Osteocyte (in vitro differentiated cells): ENCODE results near the gene YWHAH. TPM values are rescaled to one million over a fixed set of nuclear protein-coding genes. Genes with fewer than 3 reads are reported as not detected.

Experiments
- DNase-seq: peaks from one replicate; pipeline ENCODE4 v3.0.0; 2021; ENCODE audit warnings: mixed read lengths; ENCODE audit not compliant: unreplicated experiment; ENCODE audit errors: extremely low spot score
- H3K27ac Mint-ChIP-seq: one replicate; pipeline ENCODE4 v1.8.0; 2021; ENCODE audit warnings: mild to moderate bottlenecking, mixed read lengths; ENCODE audit not compliant: unreplicated experiment
- H3K27me3 Mint-ChIP-seq: one replicate; pipeline ENCODE4 v1.8.0; 2021; ENCODE audit warnings: mixed read lengths; ENCODE audit not compliant: unreplicated experiment
- H3K36me3 Mint-ChIP-seq: one replicate; pipeline ENCODE4 v1.8.0; 2021; ENCODE audit warnings: mixed read lengths; ENCODE audit not compliant: unreplicated experiment
- H3K4me1 Mint-ChIP-seq: one replicate; pipeline ENCODE4 v1.8.0; 2021; ENCODE audit warnings: mixed read lengths; ENCODE audit not compliant: unreplicated experiment
- H3K4me3 Mint-ChIP-seq: one replicate; pipeline ENCODE4 v1.8.0; 2021; ENCODE audit warnings: mild to moderate bottlenecking, moderate library complexity, mixed read lengths; ENCODE audit not compliant: unreplicated experiment
- H3K9me3 Mint-ChIP-seq: one replicate; pipeline ENCODE4 v1.8.0; 2021; ENCODE audit warnings: mixed read lengths; ENCODE audit not compliant: unreplicated experiment
- total RNA-seq: library from RNA; stranded (reverse); gene quantifications from 2 replicates; pipeline ENCODE4 v1.2.1, GENCODE V29; 2021
- TF ChIP-seq, protein P1 (sequence below): fragments of 200-600 bp; sonication (generic); IDR thresholded peaks from 2 replicates; pipeline ENCODE4 v1.5.0; 2021; ENCODE audit warnings: antibody characterized with exemption, mild to moderate bottlenecking, moderate library complexity

The YWHAH gene
- total RNA-seq, 1 donor from 2014 or later, result 150 TPM

DNA sequence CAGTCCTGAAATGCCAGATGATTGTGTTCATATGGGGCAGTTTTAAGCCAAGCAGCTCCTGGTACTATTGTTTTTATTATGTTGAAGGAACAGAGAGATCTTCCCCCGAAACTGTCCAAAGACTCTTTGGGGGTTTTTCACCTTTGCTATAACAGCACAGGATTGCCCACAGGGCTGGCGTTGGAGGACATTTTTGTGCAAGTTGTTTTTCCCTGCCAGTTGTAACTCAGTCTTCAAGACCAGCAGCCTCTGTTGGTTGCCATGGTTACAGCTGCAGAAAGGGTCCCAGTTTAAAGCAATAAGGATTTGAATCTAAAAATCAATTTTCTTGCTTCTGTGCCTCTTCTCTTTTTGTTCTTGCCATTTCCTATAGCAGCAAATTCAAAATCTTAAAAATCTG lies 45.4 kb upstream of the YWHAH start:
- H3K4me3 Mint-ChIP-seq, result no peak overlapping the region
- no peaks in the 10 kb centered on the region for H3K9me3 Mint-ChIP-seq
- H3K36me3 Mint-ChIP-seq, result peaks cover 22% of the 10 kb centered on the region
- TF ChIP-seq, protein P1, sequence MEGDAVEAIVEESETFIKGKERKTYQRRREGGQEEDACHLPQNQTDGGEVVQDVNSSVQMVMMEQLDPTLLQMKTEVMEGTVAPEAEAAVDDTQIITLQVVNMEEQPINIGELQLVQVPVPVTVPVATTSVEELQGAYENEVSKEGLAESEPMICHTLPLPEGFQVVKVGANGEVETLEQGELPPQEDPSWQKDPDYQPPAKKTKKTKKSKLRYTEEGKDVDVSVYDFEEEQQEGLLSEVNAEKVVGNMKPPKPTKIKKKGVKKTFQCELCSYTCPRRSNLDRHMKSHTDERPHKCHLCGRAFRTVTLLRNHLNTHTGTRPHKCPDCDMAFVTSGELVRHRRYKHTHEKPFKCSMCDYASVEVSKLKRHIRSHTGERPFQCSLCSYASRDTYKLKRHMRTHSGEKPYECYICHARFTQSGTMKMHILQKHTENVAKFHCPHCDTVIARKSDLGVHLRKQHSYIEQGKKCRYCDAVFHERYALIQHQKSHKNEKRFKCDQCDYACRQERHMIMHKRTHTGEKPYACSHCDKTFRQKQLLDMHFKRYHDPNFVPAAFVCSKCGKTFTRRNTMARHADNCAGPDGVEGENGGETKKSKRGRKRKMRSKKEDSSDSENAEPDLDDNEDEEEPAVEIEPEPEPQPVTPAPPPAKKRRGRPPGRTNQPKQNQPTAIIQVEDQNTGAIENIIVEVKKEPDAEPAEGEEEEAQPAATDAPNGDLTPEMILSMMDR, result no peak
- no peaks in the 10 kb centered on the region for H3K27me3 Mint-ChIP-seq
- DNase-seq, result no peak
- H3K4me1 Mint-ChIP-seq, result peaks cover 4% of the 10 kb centered on the region
- no peak overlapping the region for H3K27ac Mint-ChIP-seq

DNA sequence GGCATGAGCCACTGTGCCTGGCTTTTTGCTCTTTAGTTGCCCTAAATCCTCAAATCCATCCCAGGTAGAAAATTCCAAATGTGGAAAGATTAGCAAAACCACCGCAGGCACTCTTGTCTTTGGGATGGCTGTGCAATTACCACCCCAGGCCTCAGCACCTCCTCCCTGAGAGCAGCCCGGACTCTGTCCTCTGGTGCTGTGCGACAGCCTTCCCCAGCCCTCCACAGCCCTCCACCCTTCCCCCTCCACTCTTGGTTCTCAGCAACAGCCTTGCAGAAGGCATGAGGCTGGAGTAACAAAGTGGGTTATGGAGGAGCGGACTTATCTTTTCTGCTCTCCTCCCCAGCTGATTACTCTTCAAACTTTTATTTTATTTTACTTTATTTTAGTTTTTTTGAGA lies 44.7 kb upstream of the YWHAH start:
- H3K27ac Mint-ChIP-seq, result no peak overlapping the region
- H3K27me3 Mint-ChIP-seq, result no peaks in the 10 kb centered on the region
- H3K4me3 Mint-ChIP-seq, result no peak overlapping the region
- DNase-seq, result no peak
- no peaks in the 10 kb centered on the region for H3K9me3 Mint-ChIP-seq
- TF ChIP-seq, protein P1, result no peak
- peaks cover 22% of the 10 kb centered on the region for H3K36me3 Mint-ChIP-seq
- H3K4me1 Mint-ChIP-seq, result peaks cover 4% of the 10 kb centered on the region

DNA sequence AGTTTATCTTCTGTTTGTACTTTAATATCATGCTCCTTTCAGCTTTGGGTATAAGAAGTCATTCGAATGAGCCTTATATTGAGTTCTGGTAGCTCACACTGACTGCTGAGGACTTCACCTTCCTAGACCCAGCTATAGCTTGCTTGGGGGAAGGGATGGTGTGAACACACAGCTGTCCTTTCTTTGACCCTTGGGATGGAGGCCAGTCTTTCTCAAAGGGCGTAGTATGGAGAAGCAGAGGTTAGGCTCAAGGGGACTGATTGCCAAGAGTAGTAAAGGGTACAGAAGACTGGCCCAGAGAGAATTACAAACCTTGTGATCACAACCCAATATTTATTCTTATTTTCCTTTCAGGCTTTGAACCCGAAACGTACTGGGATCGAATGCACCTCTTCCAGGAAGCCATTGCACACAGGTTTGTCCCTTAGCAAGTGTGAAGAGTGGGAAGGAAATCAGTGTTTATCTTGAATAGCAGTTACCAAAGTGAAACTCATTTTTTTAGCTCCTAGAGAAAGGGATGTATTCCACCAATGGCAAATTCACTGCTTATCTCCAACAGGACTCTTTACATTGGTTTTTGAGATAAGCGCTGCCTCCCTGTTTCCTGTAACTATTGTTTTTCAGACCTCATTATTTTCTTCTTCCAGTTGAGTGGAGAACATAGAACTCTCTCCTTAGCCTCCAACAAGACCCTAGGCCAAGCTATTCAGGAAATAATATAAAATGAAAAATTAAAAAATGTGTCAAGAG lies 42.8 kb upstream of the YWHAH start:
- TF ChIP-seq, protein P1, result no peak
- peaks cover 22% of the 10 kb centered on the region for H3K36me3 Mint-ChIP-seq
- H3K27ac Mint-ChIP-seq, result no peak overlapping the region

DNA sequence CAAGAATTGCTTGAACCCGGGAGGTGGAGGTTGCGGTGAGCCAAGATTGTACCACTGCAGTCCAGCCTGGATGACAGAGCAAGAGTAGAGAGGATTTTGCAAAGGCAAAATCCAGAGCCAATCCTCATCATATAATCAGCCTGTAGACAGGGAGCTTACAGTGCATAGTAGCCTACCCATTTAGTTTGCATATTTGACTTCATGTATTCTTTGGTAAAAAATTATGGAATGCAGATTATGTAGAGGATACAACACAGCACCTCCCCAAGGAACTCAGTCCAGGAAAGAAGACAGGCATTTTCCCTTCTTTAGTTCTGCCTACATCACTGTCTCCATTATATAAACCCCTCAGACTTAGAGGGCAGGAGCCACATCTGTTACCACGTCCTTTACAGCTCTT lies 39.7 kb upstream of the YWHAH start:
- no peak for DNase-seq
- Mint-ChIP-seq H3K9me3 (no peaks in the 10 kb centered on the region), H3K27ac (no peak overlapping the region), H3K4me3 (no peak overlapping the region), H3K4me1 (no peaks in the 10 kb centered on the region), H3K36me3 (peaks cover 28% of the 10 kb centered on the region), H3K27me3 (no peaks in the 10 kb centered on the region)
- TF ChIP-seq, protein P1, result no peak

More for the DNA sequence above, 42.8 kb upstream of the YWHAH start:
- no peak for DNase-seq
- no peak overlapping the region for H3K4me3 Mint-ChIP-seq
- peaks cover 4% of the 10 kb centered on the region for H3K4me1 Mint-ChIP-seq
- no peaks in the 10 kb centered on the region for H3K9me3 Mint-ChIP-seq
- H3K27me3 Mint-ChIP-seq, result no peaks in the 10 kb centered on the region

DNA sequence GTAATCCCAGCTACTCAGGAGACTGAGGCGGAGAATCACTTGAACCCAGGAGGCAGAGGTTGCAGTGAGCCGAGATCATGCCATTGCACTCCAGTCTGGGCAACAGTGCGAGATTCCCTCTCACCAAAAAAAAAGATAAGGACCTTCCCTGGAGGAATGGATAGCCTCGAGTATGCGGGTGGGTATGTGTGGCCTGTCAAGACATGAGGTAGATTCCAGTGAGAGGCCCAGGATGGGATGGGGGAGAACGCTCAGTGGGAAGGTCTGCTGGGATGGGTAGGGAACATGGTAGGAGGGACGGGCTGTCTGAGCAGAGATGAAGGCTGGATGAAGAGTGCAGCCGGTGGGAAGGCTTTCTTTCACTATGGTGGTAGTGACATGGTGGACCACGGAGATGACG lies 39.0 kb upstream of the YWHAH start:
- H3K36me3 Mint-ChIP-seq, result peaks cover 30% of the 10 kb centered on the region
- H3K4me1 Mint-ChIP-seq, result no peaks in the 10 kb centered on the region
- no peaks in the 10 kb centered on the region for H3K9me3 Mint-ChIP-seq
- TF ChIP-seq, protein P1, result no peak
- H3K4me3 Mint-ChIP-seq, result no peak overlapping the region
- no peaks in the 10 kb centered on the region for H3K27me3 Mint-ChIP-seq
- DNase-seq, result no peak
- H3K27ac Mint-ChIP-seq, result no peak overlapping the region
